Neural crest cell (in vitro differentiated cells): Measurements from ENCODE around the gene ACVR1. TPM values are rescaled to one million over a fixed set of nuclear protein-coding genes. Genes with fewer than 3 reads are reported as not detected.

Source experiments
- DNase-seq: peaks from one replicate; pipeline ENCODE4 v3.0.0; 2021; ENCODE audit warnings: low read depth, mixed read lengths, low spot score
- H3K27ac Mint-ChIP-seq: one replicate; pipeline ENCODE4 v1.8.0; 2021; ENCODE audit warnings: mild to moderate bottlenecking, mixed read lengths; ENCODE audit not compliant: unreplicated experiment
- H3K27me3 Mint-ChIP-seq: 2 replicates; pipeline ENCODE4 v1.8.0; 2021; ENCODE audit warnings: low read depth, mild to moderate bottlenecking, mixed read lengths
- H3K36me3 Mint-ChIP-seq: 2 replicates; pipeline ENCODE4 v1.8.0; 2021; ENCODE audit warnings: low read depth, mild to moderate bottlenecking, mixed read lengths
- H3K4me1 Mint-ChIP-seq: 2 replicates; pipeline ENCODE4 v1.8.0; 2021; ENCODE audit warnings: mixed read lengths
- H3K4me3 Mint-ChIP-seq: one replicate; pipeline ENCODE4 v1.8.0; 2021; ENCODE audit warnings: mild to moderate bottlenecking, mixed read lengths
- H3K9me3 Mint-ChIP-seq: 2 replicates; pipeline ENCODE4 v1.8.0; 2021; ENCODE audit warnings: mixed read lengths
- CTCF ChIP-seq: fragments of 200-600 bp; sonication (generic); conservative IDR thresholded peaks from 2 replicates; pipeline ENCODE4 v1.5.0; 2021; ENCODE audit warnings: antibody characterized with exemption, mild to moderate bottlenecking
- total RNA-seq: library from RNA; stranded (reverse); gene quantifications from 2 replicates; pipeline ENCODE4 v1.2.1, GENCODE V29; 2021

The ACVR1 gene
- total RNA-seq, 1 donor from 2014 or later = 12.5 TPM

GRCh38 chr2:157749684-157750083 lies 126.4 kb downstream of the ACVR1 start:
- H3K36me3 Mint-ChIP-seq = peaks cover 25% of the 10 kb centered on the region
- no peaks in the 10 kb centered on the region for H3K4me1 Mint-ChIP-seq
- no peaks in the 10 kb centered on the region for H3K27me3 Mint-ChIP-seq
- H3K4me3 Mint-ChIP-seq = no peak overlapping the region
- DNase-seq = no peak
- no peak overlapping the region for H3K27ac Mint-ChIP-seq
- TF ChIP-seq CTCF = no peak
- H3K9me3 Mint-ChIP-seq = no peaks in the 10 kb centered on the region

- Mint-ChIP-seq H3K27ac (no peak overlapping the region), H3K4me1 (no peaks in the 10 kb centered on the region), H3K36me3 (peaks cover 18% of the 10 kb centered on the region), H3K27me3 (no peaks in the 10 kb centered on the region), H3K9me3 (no peaks in the 10 kb centered on the region), H3K4me3 (no peak overlapping the region)
- TF ChIP-seq CTCF = no peak
- no peak for DNase-seq
Measured at GRCh38 chr2:157748371-157749142, 127.6 kb downstream of the ACVR1 start.

GRCh38 chr2:157747695-157748370 lies 128.3 kb downstream of the ACVR1 start:
- Mint-ChIP-seq H3K4me1 (no peaks in the 10 kb centered on the region), H3K4me3 (no peak overlapping the region), H3K27ac (no peak overlapping the region), H3K36me3 (peaks cover 19% of the 10 kb centered on the region), H3K27me3 (no peaks in the 10 kb centered on the region), H3K9me3 (peaks cover under 1% of the 10 kb centered on the region)
- no peak for TF ChIP-seq CTCF
- no peak for DNase-seq

- no peak overlapping the region for H3K4me3 Mint-ChIP-seq
- H3K9me3 Mint-ChIP-seq = peaks cover 5% of the 10 kb centered on the region
- peaks cover 20% of the 10 kb centered on the region for H3K36me3 Mint-ChIP-seq
- no peaks in the 10 kb centered on the region for H3K4me1 Mint-ChIP-seq
- no peaks in the 10 kb centered on the region for H3K27me3 Mint-ChIP-seq
- no peak for DNase-seq
- no peak for TF ChIP-seq CTCF
- no peak overlapping the region for H3K27ac Mint-ChIP-seq
Measured at GRCh38 chr2:157747280-157747679, 128.8 kb downstream of the ACVR1 start.

GRCh38 chr2:157746234-157746950 lies 129.7 kb downstream of the ACVR1 start:
- no peak for TF ChIP-seq CTCF
- H3K27ac Mint-ChIP-seq = no peak overlapping the region
- H3K4me3 Mint-ChIP-seq = no peak overlapping the region
- no peaks in the 10 kb centered on the region for H3K27me3 Mint-ChIP-seq
- H3K9me3 Mint-ChIP-seq = peaks cover 7% of the 10 kb centered on the region
- no peak for DNase-seq
- peaks cover 23% of the 10 kb centered on the region for H3K36me3 Mint-ChIP-seq
- no peaks in the 10 kb centered on the region for H3K4me1 Mint-ChIP-seq
